MM.1S (cell line): Measurements from ENCODE around the gene WAC.

ENCODE experiments used
- DNase-seq: peaks from one replicate; pipeline ENCODE4 v3.0.0-alpha.2; 2015
- H2AFZ ChIP-seq: fragments of 300-600 bp; sonication (generic); 2 replicates; pipeline ENCODE4 v1.6.0; 2016; ENCODE audit warnings: antibody characterized with exemption, low read length
- H3F3A ChIP-seq: fragments of 300-600 bp; sonication (generic); 2 replicates; pipeline ENCODE4 v1.6.1; 2016; ENCODE audit warnings: mild to moderate bottlenecking, antibody characterized with exemption, low read length, moderate library complexity, mixed read lengths; ENCODE audit not compliant: insufficient read depth
- H3K27ac ChIP-seq: fragments of 300-600 bp; sonication (generic); 2 replicates; pipeline ENCODE4 v1.5.1; 2016; ENCODE audit warnings: mild to moderate bottlenecking, low read length
- H3K27me3 ChIP-seq: fragments of 300-600 bp; sonication (generic); replicated peaks from 2 replicates; pipeline ENCODE4 v1.6.0; 2016; ENCODE audit warnings: low read length; ENCODE audit not compliant: insufficient read depth
- H3K36me3 ChIP-seq: fragments of 300-600 bp; sonication (generic); replicated peaks from 2 replicates; pipeline ENCODE4 v1.6.1; 2016; ENCODE audit warnings: mild to moderate bottlenecking, low read length, mixed read lengths; ENCODE audit not compliant: insufficient read depth
- H3K4me1 ChIP-seq: fragments of 300-600 bp; sonication (generic); 2 replicates; pipeline ENCODE4 v1.6.1; 2016; ENCODE audit warnings: low read length, mixed read lengths
- H3K4me2 ChIP-seq: fragments of 300-600 bp; sonication (generic); 2 replicates; pipeline ENCODE4 v1.6.0; 2016; ENCODE audit warnings: low read depth, low read length
- H3K4me3 ChIP-seq: fragments of 300-600 bp; sonication (generic); 2 replicates; pipeline ENCODE4 v1.5.1; 2016; ENCODE audit warnings: low read length, mixed read lengths
- H3K79me2 ChIP-seq: fragments of 300-600 bp; sonication (generic); 2 replicates; pipeline ENCODE4 v1.6.1; 2016; ENCODE audit warnings: mixed run types, low read length, mixed read lengths
- H3K9ac ChIP-seq: fragments of 300-600 bp; sonication (generic); 2 replicates; pipeline ENCODE4 v1.6.1; 2016; ENCODE audit warnings: low read length, mixed read lengths
- H3K9me2 ChIP-seq: fragments of 300-600 bp; sonication (generic); replicated peaks from 2 replicates; pipeline ENCODE4 v1.6.1; 2016; ENCODE audit warnings: mild to moderate bottlenecking, low read length, mixed read lengths; ENCODE audit not compliant: insufficient read depth
- H3K9me3 ChIP-seq: fragments of 300-600 bp; sonication (generic); replicated peaks from 2 replicates; pipeline ENCODE4 v1.6.1; 2016; ENCODE audit warnings: mild to moderate bottlenecking, low read length, mixed read lengths; ENCODE audit not compliant: insufficient read depth
- H4K20me1 ChIP-seq: fragments of 300-600 bp; sonication (generic); 2 replicates; pipeline ENCODE4 v1.6.1; 2016; ENCODE audit warnings: mild to moderate bottlenecking, low read length, moderate library complexity, mixed read lengths; ENCODE audit not compliant: insufficient read depth
- EZH2 ChIP-seq: fragments of 300-600 bp; sonication (generic); optimal IDR thresholded peaks from 2 replicates; pipeline ENCODE3; 2017; ENCODE audit warnings: low read depth, mild to moderate bottlenecking, antibody characterized with exemption, low read length, mixed read lengths
- EZH2phosphoT487 ChIP-seq: fragments of 300-600 bp; sonication (generic); IDR thresholded peaks from 2 replicates; pipeline ENCODE4 v1.6.1; 2018; ENCODE audit warnings: antibody characterized with exemption, low read length
- TF ChIP-seq, protein P1 (sequence below): fragments of 300-600 bp; sonication (generic); IDR thresholded peaks from 2 replicates; pipeline ENCODE4 v1.5.1; 2016; ENCODE audit warnings: antibody characterized with exemption, low read length, mixed read lengths

The WAC gene

DNA sequence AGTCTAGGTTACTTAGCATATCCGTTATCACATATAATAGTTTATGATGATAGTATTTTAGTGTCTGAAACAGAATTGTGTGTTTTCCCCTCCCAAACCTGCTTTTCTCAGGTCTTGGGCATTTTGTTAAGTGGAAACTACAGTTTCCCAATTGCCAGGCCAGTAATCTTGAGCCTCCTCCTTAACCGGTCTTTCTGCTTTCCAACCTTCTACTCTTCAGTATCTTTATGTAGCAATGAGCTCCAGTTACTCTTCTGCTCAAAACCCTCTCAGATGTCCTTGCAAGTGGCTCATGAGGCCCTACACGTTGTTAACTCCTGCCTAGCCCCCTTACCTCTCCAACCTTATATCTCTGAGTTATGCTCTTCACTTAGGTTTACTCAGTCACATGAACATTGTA is 22.0 kb downstream of the WAC start:
- Histone ChIP-seq H3K9me3 (no peaks in the 10 kb centered on the region), H3K36me3 (peaks cover 11% of the 10 kb centered on the region; the same call in 1 of the 2 replicates), H3K9ac (no peak overlapping the region), H3K4me2 (no peak overlapping the region), H2AFZ (no peak overlapping the region), H3K4me1 (no peaks in the 10 kb centered on the region), H3F3A (no peaks in the 10 kb centered on the region), H3K79me2 (peaks cover 100% of the 10 kb centered on the region), H3K4me3 (no peak overlapping the region), H3K9me2 (no peaks in the 10 kb centered on the region), H3K27ac (no peak overlapping the region), H4K20me1 (peaks cover 69% of the 10 kb centered on the region), H3K27me3 (no peaks in the 10 kb centered on the region)
- TF ChIP-seq, protein P1, sequence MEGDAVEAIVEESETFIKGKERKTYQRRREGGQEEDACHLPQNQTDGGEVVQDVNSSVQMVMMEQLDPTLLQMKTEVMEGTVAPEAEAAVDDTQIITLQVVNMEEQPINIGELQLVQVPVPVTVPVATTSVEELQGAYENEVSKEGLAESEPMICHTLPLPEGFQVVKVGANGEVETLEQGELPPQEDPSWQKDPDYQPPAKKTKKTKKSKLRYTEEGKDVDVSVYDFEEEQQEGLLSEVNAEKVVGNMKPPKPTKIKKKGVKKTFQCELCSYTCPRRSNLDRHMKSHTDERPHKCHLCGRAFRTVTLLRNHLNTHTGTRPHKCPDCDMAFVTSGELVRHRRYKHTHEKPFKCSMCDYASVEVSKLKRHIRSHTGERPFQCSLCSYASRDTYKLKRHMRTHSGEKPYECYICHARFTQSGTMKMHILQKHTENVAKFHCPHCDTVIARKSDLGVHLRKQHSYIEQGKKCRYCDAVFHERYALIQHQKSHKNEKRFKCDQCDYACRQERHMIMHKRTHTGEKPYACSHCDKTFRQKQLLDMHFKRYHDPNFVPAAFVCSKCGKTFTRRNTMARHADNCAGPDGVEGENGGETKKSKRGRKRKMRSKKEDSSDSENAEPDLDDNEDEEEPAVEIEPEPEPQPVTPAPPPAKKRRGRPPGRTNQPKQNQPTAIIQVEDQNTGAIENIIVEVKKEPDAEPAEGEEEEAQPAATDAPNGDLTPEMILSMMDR: no peak
- no peak for TF ChIP-seq EZH2phosphoT487
- TF ChIP-seq EZH2: no peak
- no peak for DNase-seq

DNA sequence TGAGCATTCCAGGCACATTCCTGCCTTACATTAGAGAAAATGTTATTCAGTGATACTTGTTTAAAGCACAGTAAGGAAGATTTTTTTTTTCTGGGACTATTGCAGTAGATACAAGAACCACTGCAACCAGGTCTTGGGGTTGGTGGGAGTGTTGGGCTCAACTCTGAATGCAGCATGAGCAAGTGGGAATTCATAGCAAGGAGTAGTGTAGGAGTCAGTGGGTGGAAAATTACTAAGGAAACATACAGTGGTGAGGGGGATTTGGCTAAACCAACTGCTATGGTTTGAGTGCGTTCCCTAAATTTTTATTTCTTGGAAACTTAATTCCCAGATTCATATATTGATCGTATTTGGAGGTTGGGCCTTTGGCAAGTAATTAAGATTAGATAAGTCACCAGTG is 22.4 kb downstream of the WAC start:
- Histone ChIP-seq H3F3A (no peaks in the 10 kb centered on the region), H3K4me2 (no peak overlapping the region), H4K20me1 (peaks cover 69% of the 10 kb centered on the region), H2AFZ (no peak overlapping the region), H3K9me3 (no peaks in the 10 kb centered on the region), H3K36me3 (peaks cover 11% of the 10 kb centered on the region; the same call in 1 of the 2 replicates), H3K4me1 (no peaks in the 10 kb centered on the region), H3K9ac (no peak overlapping the region), H3K27ac (no peak overlapping the region), H3K9me2 (no peaks in the 10 kb centered on the region), H3K4me3 (no peak overlapping the region), H3K27me3 (no peaks in the 10 kb centered on the region), H3K79me2 (peaks cover 100% of the 10 kb centered on the region)
- TF ChIP-seq EZH2 (no peak), EZH2phosphoT487 (no peak)
- TF ChIP-seq, protein P1: no peak
- DNase-seq: no peak

DNA sequence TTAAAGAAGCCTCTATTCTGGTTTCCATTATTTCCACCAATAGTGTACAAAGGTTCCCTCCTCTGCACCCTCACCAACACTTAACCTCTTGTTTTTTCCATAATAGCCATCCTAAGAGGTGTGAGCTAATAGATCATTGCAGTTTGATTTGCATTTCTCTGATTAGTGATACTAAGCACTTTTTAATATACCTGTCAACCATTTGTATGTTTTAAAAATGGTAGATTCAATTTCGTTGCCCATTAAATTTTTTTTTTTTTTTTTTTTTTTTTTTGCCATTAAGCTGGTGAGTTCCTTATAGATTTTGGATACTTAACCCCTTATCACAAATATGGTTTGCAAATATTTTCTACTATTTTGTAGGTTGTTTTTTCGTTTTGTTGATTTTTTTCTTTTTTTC is 23.2 kb downstream of the WAC start:
- Histone ChIP-seq H3K9me2 (no peaks in the 10 kb centered on the region), H3K4me2 (no peak overlapping the region), H4K20me1 (peaks cover 69% of the 10 kb centered on the region), H3K27ac (no peak overlapping the region), H3K27me3 (no peaks in the 10 kb centered on the region), H2AFZ (no peak overlapping the region), H3K4me1 (no peaks in the 10 kb centered on the region), H3K4me3 (no peak overlapping the region), H3K79me2 (peaks cover 100% of the 10 kb centered on the region), H3K36me3 (peaks cover 11% of the 10 kb centered on the region; the same call in 1 of the 2 replicates), H3F3A (no peaks in the 10 kb centered on the region), H3K9me3 (no peaks in the 10 kb centered on the region), H3K9ac (no peak overlapping the region)
- DNase-seq: no peak
- TF ChIP-seq EZH2: no peak
- TF ChIP-seq EZH2phosphoT487: no peak
- TF ChIP-seq, protein P1: no peak
